Stimulated activated CD4-positive, alpha-beta T cell treated with anti-CD3 and anti-CD28 coated beads, Interleukin-1b, Interleukin-23, amount 100 ng/mL, for 1 hour (primary cell): ENCODE data around the gene P2RY11.
A peak's percentile ranks its signal among the peaks of the same experiment; 100 is the strongest.

ENCODE experiments used
- DNase-seq, 2 donors: peaks; one replicate each; pipeline ENCODE4 v3.0.0-alpha.2; 2020; ENCODE audit warnings: low read depth in 2 of 2

The P2RY11 gene

GRCh38 chr19:10112895-10113591, 1.6 kb downstream of the P2RY11 start:
- peak in 1 of 2 donors; percentile 49 for DNase-seq

- DNase-seq, result no peak
These were observed 2.1 kb downstream of the P2RY11 start for GRCh38 chr19:10113592-10113963.

- no peak for DNase-seq
These were observed 2.6 kb downstream of the P2RY11 start for GRCh38 chr19:10113964-10114650.

GRCh38 chr19:10114651-10115391, 3.3 kb downstream of the P2RY11 start:
- DNase-seq, result no peak

- no peak for DNase-seq
These were observed 4.0 kb downstream of the P2RY11 start for GRCh38 chr19:10115392-10116084.

GRCh38 chr19:10116085-10116865, 4.8 kb downstream of the P2RY11 start:
- no peak for DNase-seq

- DNase-seq, result no peak
These were observed 5.5 kb downstream of the P2RY11 start for GRCh38 chr19:10116866-10117616.

GRCh38 chr19:10118960-10119359, 7.5 kb downstream of the P2RY11 start:
- no peak for DNase-seq

- no peak for DNase-seq
These were observed 9.2 kb downstream of the P2RY11 start for GRCh38 chr19:10120538-10121189.

- DNase-seq, result no peak
These were observed 10.6 kb downstream of the P2RY11 start for GRCh38 chr19:10122045-10122444.

GRCh38 chr19:10124429-10124828, 12.9 kb downstream of the P2RY11 start:
- no peak for DNase-seq

GRCh38 chr19:10126213-10126639, 14.7 kb downstream of the P2RY11 start:
- no peak for DNase-seq

GRCh38 chr19:10132905-10133304, 21.4 kb downstream of the P2RY11 start:
- no peak for DNase-seq

GRCh38 chr19:10133596-10133995, 22.1 kb downstream of the P2RY11 start:
- no peak for DNase-seq

GRCh38 chr19:10134040-10134439, 22.5 kb downstream of the P2RY11 start:
- no peak for DNase-seq

GRCh38 chr19:10135551-10136334, 24.2 kb downstream of the P2RY11 start:
- DNase-seq, result no peak

- no peak for DNase-seq
These were observed 25.4 kb downstream of the P2RY11 start for GRCh38 chr19:10136936-10137335.

- no peak for DNase-seq
These were observed 26.5 kb downstream of the P2RY11 start for GRCh38 chr19:10137751-10138682.
